ENCODE measurements around the gene ISCA1.

- no peak for TF ChIP-seq KDM1A (IDR thresholded peaks at IDR 0.05; ENCODE audit: low read depth)
- no peak for TF ChIP-seq RAD21 (conservative IDR thresholded peaks at IDR 0.05 in 1 of 2, IDR thresholded peaks at IDR 0.05 in 1 of 2)
- TF ChIP-seq NFE2L2 (conservative IDR thresholded peaks at IDR 0.05; ENCODE audit: low read length): no peak
- TF ChIP-seq JUNB (IDR thresholded peaks at IDR 0.05): no peak
These were observed 40.3 kb downstream of the ISCA1 start for GRCh38 chr9:86242071-86242470.
